Measurements from ENCODE around the gene GUK1.

- TF ChIP-seq, protein P1, sequence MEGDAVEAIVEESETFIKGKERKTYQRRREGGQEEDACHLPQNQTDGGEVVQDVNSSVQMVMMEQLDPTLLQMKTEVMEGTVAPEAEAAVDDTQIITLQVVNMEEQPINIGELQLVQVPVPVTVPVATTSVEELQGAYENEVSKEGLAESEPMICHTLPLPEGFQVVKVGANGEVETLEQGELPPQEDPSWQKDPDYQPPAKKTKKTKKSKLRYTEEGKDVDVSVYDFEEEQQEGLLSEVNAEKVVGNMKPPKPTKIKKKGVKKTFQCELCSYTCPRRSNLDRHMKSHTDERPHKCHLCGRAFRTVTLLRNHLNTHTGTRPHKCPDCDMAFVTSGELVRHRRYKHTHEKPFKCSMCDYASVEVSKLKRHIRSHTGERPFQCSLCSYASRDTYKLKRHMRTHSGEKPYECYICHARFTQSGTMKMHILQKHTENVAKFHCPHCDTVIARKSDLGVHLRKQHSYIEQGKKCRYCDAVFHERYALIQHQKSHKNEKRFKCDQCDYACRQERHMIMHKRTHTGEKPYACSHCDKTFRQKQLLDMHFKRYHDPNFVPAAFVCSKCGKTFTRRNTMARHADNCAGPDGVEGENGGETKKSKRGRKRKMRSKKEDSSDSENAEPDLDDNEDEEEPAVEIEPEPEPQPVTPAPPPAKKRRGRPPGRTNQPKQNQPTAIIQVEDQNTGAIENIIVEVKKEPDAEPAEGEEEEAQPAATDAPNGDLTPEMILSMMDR (conservative IDR thresholded peaks at IDR 0.05; ENCODE audit: low read depth, low read length), result no peak
- TF ChIP-seq EZH2 (IDR thresholded peaks at IDR 0.05; ENCODE audit: low read length, unreplicated experiment), result no peak
Measured at GRCh38 chr1:228177721-228178710, 37.9 kb downstream of the GUK1 start.

Measured in PC-3 (cell line).